RCC 7860 (cell line): Measurements from ENCODE around the gene ETV7.
"Not testable (repeated sequence)": the region's sequence is repeated elsewhere in the genome, so short reads cannot be mapped to it uniquely, and the experiment has no call there.

Experiments
- DNase-seq: peaks from one replicate; pipeline ENCODE4 v3.0.0-alpha.2; 2015; ENCODE audit warnings: low spot score
- FAIRE-seq: peaks from 2 replicates; lab custom pipeline; 2012; peaks lifted over from hg19 to GRCh38; lab: Jason Lieb, UNC

Gene ETV7

GRCh38 chr6:36345681-36346466 is 41.6 kb downstream of the ETV7 start:
- FAIRE-seq = no peak
- DNase-seq = no peak

- DNase-seq = no peak
- no peak for FAIRE-seq
Observed at GRCh38 chr6:36343109-36343680, 44.3 kb downstream of the ETV7 start.

GRCh38 chr6:36340618-36341454 is 46.6 kb downstream of the ETV7 start:
- DNase-seq (no peak), FAIRE-seq (no peak)

GRCh38 chr6:36340306-36340617 is 47.2 kb downstream of the ETV7 start:
- DNase-seq (no peak), FAIRE-seq (no peak)

GRCh38 chr6:36339146-36339545 is 48.3 kb downstream of the ETV7 start:
- FAIRE-seq (no peak), DNase-seq (no peak)

- not testable (repeated sequence) for DNase-seq, FAIRE-seq
Observed at GRCh38 chr6:36338223-36338622, 49.2 kb downstream of the ETV7 start.

GRCh38 chr6:36337814-36338213 is 49.7 kb downstream of the ETV7 start:
- FAIRE-seq = no peak
- no peak for DNase-seq

GRCh38 chr6:36336779-36337241 is 50.7 kb downstream of the ETV7 start, which contains the start of gene BNIP5:
BNIP5 (minus strand) TSS chr6:36336888; CDS start chr6:36330690, 6,198 bp downstream.
- no peak for FAIRE-seq
- no peak for DNase-seq

GRCh38 chr6:36336208-36336710 is 51.2 kb downstream of the ETV7 start:
- no peak for DNase-seq
- no peak for FAIRE-seq

GRCh38 chr6:36335465-36336207 is 51.8 kb downstream of the ETV7 start:
- no peak for FAIRE-seq
- no peak for DNase-seq

GRCh38 chr6:36334832-36335459 is 52.5 kb downstream of the ETV7 start:
- FAIRE-seq (no peak), DNase-seq (no peak)

- DNase-seq (no peak), FAIRE-seq (no peak)
Observed at GRCh38 chr6:36333931-36334725, 53.3 kb downstream of the ETV7 start.

GRCh38 chr6:36333171-36333895 is 54.1 kb downstream of the ETV7 start:
- DNase-seq (no peak), FAIRE-seq (no peak)

GRCh38 chr6:36331381-36331780 is 56.1 kb downstream of the ETV7 start:
- FAIRE-seq = no peak
- no peak for DNase-seq

GRCh38 chr6:36330366-36330765 is 57.1 kb downstream of the ETV7 start:
- no peak for FAIRE-seq
- no peak for DNase-seq

- DNase-seq = no peak
- FAIRE-seq = no peak
Observed at GRCh38 chr6:36329798-36330291, 57.6 kb downstream of the ETV7 start.

GRCh38 chr6:36328600-36328999 is 58.9 kb downstream of the ETV7 start:
- no peak for DNase-seq
- FAIRE-seq = no peak

GRCh38 chr6:36327919-36328236 is 59.6 kb downstream of the ETV7 start:
- DNase-seq (no peak), FAIRE-seq (no peak)
